HEK293T (cell line): ENCODE data around the gene LST1.

Experiments
- CTCF ChIA-PET: fragments of 350-600 bp; formaldehyde crosslinking; extraction: SDS; loops from one replicate; lab custom pipeline; 2021; ENCODE audit warnings: antibody characterized with exemption, inconsistent platforms; lab: Yijun Ruan, JAX
- POLR2A ChIA-PET: fragments of 350-600 bp; formaldehyde crosslinking; extraction: SDS; loops from one replicate; lab custom pipeline; 2020; ENCODE audit warnings: antibody characterized with exemption, inconsistent platforms; lab: Yijun Ruan, JAX
- DNase-seq: peaks from one replicate; pipeline ENCODE4 v3.0.0; 2012; ENCODE audit warnings: mixed read lengths; ENCODE audit errors: extremely low spot score
- ARNT ChIP-seq: fragments of 450-650 bp; IDR thresholded peaks from 2 replicates; pipeline ENCODE4 v1.6.1; 2017; ENCODE audit warnings: mild to moderate bottlenecking
- BHLHE40 ChIP-seq: fragments of 450-650 bp; IDR thresholded peaks from 2 replicates; pipeline ENCODE4 v1.6.1; 2016; ENCODE audit warnings: mild to moderate bottlenecking, moderate library complexity, borderline replicate concordance
- CTBP1 ChIP-seq: fragments of 450-650 bp; IDR thresholded peaks from 2 replicates; pipeline ENCODE4 v1.6.1; 2016; ENCODE audit warnings: borderline replicate concordance
- ELF4 ChIP-seq: fragments of 450-650 bp; IDR thresholded peaks from 2 replicates; pipeline ENCODE4 v1.6.1; 2017; ENCODE audit warnings: antibody characterized with exemption
- FOXA1 ChIP-seq: fragments of 450-650 bp; IDR thresholded peaks from 2 replicates; pipeline ENCODE4 v1.6.1; 2016; ENCODE audit warnings: mild to moderate bottlenecking
- FOXK2 ChIP-seq: fragments of 450-650 bp; IDR thresholded peaks from 2 replicates; pipeline ENCODE4 v1.6.1; 2016; ENCODE audit warnings: mild to moderate bottlenecking
- FOXM1 ChIP-seq: fragments of 450-650 bp; IDR thresholded peaks from 2 replicates; pipeline ENCODE4 v1.6.1; 2017; ENCODE audit warnings: mild to moderate bottlenecking, borderline replicate concordance
- HDGF ChIP-seq: fragments of 450-650 bp; IDR thresholded peaks from 2 replicates; pipeline ENCODE4 v1.6.1; 2017; ENCODE audit warnings: antibody characterized with exemption, borderline replicate concordance
- L3MBTL2 ChIP-seq: fragments of 450-650 bp; conservative IDR thresholded peaks from 2 replicates; pipeline ENCODE4 v1.6.1; 2016; ENCODE audit warnings: mild to moderate bottlenecking
- LEF1 ChIP-seq: fragments of 450-650 bp; IDR thresholded peaks from 2 replicates; pipeline ENCODE4 v1.6.1; 2017; ENCODE audit warnings: mild to moderate bottlenecking, borderline replicate concordance
- NFRKB ChIP-seq: fragments of 450-650 bp; IDR thresholded peaks from 2 replicates; pipeline ENCODE4 v1.6.1; 2016; ENCODE audit warnings: mild to moderate bottlenecking, moderate library complexity
- PKNOX1 ChIP-seq: fragments of 450-650 bp; IDR thresholded peaks from 2 replicates; pipeline ENCODE4 v1.6.1; 2016
- SP1 ChIP-seq: fragments of 450-650 bp; IDR thresholded peaks from 2 replicates; pipeline ENCODE4 v1.6.1; 2017
- SUZ12 ChIP-seq: fragments of 450-650 bp; IDR thresholded peaks from 2 replicates; pipeline ENCODE4 v1.6.1; 2016; ENCODE audit warnings: mild to moderate bottlenecking
- TARDBP ChIP-seq: fragments of 450-650 bp; IDR thresholded peaks from 2 replicates; pipeline ENCODE4 v1.6.1; 2016
- ZNF384 ChIP-seq: fragments of 450-650 bp; IDR thresholded peaks from 2 replicates; pipeline ENCODE4 v1.6.1; 2016

Gene LST1

GRCh38 chr6:31578184-31579118 lies 7.6 kb upstream of the LST1 start:
- CTCF ChIA-PET = interaction anchor here (1.3 to 13.5 kb wide), 2 partner anchors 8 to 18 kb away, joined by 4 to 149 read pairs; partner anchors contain the start of genes LST1 and NCR3
- POLR2A ChIA-PET = interaction anchor here (0.8 to 1.3 kb wide), 3 partner anchors 12 to 31 kb away, joined by 3 read pairs; partner anchors contain the start of gene NFKBIL1
- TF ChIP-seq SP1 (no peak), CTBP1 (no peak), TARDBP (no peak), NFRKB (no peak)
- DNase-seq = no peak

GRCh38 chr6:31579119-31579505 lies 7.0 kb upstream of the LST1 start:
- no peak for DNase-seq
- POLR2A ChIA-PET = no interaction called here
- CTCF ChIA-PET = interaction anchor here (13.5 kb wide), 1 partner anchor 17 kb away, joined by 149 read pairs; the partner anchor contains the start of gene NCR3
- no peak for TF ChIP-seq LEF1
- no peak for TF ChIP-seq FOXM1
- TF ChIP-seq CTBP1 = no peak
- TF ChIP-seq TARDBP = no peak
- no peak for TF ChIP-seq FOXK2
- TF ChIP-seq PKNOX1 = no peak

GRCh38 chr6:31579546-31580437 lies 6.3 kb upstream of the LST1 start:
- ChIA-PET CTCF (interaction anchor here (0.6 to 13.5 kb wide), 6 partner anchors 9 to 85 kb away, joined by 3 to 149 read pairs (median 6); partner anchors contain the start of gene NCR3), POLR2A (interaction anchor here (0.6 to 3.5 kb wide), 5 partner anchors 13 to 38 kb away, joined by 3 to 23 read pairs (median 4); partner anchors contain the start of genes ATP6V1G2, DDX39B, NCR3 and NFKBIL1)
- DNase-seq = no peak
- TF ChIP-seq LEF1 = no peak
- no peak for TF ChIP-seq L3MBTL2
- no peak for TF ChIP-seq ZNF384
- TF ChIP-seq ELF4 = no peak
- no peak for TF ChIP-seq NFRKB
- TF ChIP-seq SUZ12 = no peak
- TF ChIP-seq CTBP1 = no peak
- no peak for TF ChIP-seq HDGF
- no peak for TF ChIP-seq BHLHE40
- TF ChIP-seq PKNOX1 = no peak
- no peak for TF ChIP-seq TARDBP
- no peak for TF ChIP-seq FOXA1
- no peak for TF ChIP-seq SP1
- no peak for TF ChIP-seq ARNT
- no peak for TF ChIP-seq FOXK2

- TF ChIP-seq PKNOX1 = no peak
- no peak for TF ChIP-seq CTBP1
- TF ChIP-seq ZNF384 = no peak
- TF ChIP-seq ELF4 = no peak
- no peak for TF ChIP-seq LEF1
- TF ChIP-seq FOXK2 = no peak
- no peak for TF ChIP-seq SUZ12
- no peak for TF ChIP-seq NFRKB
- TF ChIP-seq ARNT = no peak
- TF ChIP-seq SP1 = no peak
- TF ChIP-seq FOXM1 = no peak
- no peak for TF ChIP-seq HDGF
- TF ChIP-seq TARDBP = no peak
- no peak for TF ChIP-seq L3MBTL2
- ChIA-PET CTCF (interaction anchor here (0.6 to 13.5 kb wide), 6 partner anchors 9 to 85 kb away, joined by 3 to 149 read pairs (median 6); partner anchors contain the start of gene NCR3), POLR2A (interaction anchor here (0.6 to 3.5 kb wide), 8 partner anchors 9 to 133 kb away, joined by 3 to 23 read pairs (median 4); partner anchors contain the start of genes ATP6V1G2, DDX39B, NCR3 and NFKBIL1)
- no peak for DNase-seq
Measured at GRCh38 chr6:31580438-31580740, 5.7 kb upstream of the LST1 start.

GRCh38 chr6:31580807-31581433 lies 5.2 kb upstream of the LST1 start:
- CTCF ChIA-PET = interaction anchor here (1.0 to 13.5 kb wide), 5 partner anchors 9 to 32 kb away, joined by 5 to 149 read pairs (median 7); partner anchors contain the start of gene NCR3
- peak; percentile 96 for DNase-seq
- TF ChIP-seq CTBP1 = no peak
- TF ChIP-seq L3MBTL2 = peak; percentile 86
- TF ChIP-seq TARDBP = 0 out of 2 replicates have a peak, but pooled peaks have one; percentile 8
- no peak for TF ChIP-seq PKNOX1
- TF ChIP-seq SP1 = no peak
- TF ChIP-seq BHLHE40 = no peak
- TF ChIP-seq HDGF = no peak
- no peak for TF ChIP-seq ZNF384
- no peak for TF ChIP-seq ARNT
- TF ChIP-seq FOXA1 = no peak
- POLR2A ChIA-PET = interaction anchor here (0.6 to 3.5 kb wide), 11 partner anchors 10 to 133 kb away, joined by 3 to 23 read pairs (median 3); partner anchors contain the start of genes ATP6V1G2, DDX39B, GPANK1 and NCR3
